IMR-90 (cell line): ENCODE results near the gene NPHP4.

Experiments
- POLR2A ChIP-seq: IDR thresholded peaks from 2 replicates; pipeline ENCODE4 v1.6.1; 2012; ENCODE audit warnings: mild to moderate bottlenecking, low read depth, low read length
- TF ChIP-seq, protein P1 (sequence below): conservative IDR thresholded peaks from 2 replicates; pipeline ENCODE4 v1.5.1; 2012; ENCODE audit warnings: mild to moderate bottlenecking, low read depth, low read length, improper control_type of control experiment

DNA sequence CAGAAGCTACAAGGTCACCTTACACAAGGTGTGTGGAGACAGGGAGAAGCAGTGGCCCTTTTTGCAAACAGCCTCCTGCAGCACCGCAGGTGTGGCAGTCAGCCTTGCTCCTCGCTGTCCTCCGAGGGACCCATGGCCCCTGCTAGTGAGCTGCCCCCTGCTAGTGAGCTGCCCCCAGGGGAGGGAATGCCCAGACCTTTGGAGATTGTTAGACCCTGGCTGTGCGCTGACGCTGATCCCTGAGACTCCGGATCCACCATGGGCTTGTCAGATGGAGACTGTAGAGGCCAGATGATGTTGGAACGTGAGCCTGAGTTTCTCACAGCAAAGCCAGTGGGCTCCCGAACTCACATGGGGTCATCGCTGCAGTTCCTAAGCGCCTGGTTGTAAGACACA is 172.2 kb downstream of the NPHP4 start:
- TF ChIP-seq POLR2A: no peak
- TF ChIP-seq, protein P1, sequence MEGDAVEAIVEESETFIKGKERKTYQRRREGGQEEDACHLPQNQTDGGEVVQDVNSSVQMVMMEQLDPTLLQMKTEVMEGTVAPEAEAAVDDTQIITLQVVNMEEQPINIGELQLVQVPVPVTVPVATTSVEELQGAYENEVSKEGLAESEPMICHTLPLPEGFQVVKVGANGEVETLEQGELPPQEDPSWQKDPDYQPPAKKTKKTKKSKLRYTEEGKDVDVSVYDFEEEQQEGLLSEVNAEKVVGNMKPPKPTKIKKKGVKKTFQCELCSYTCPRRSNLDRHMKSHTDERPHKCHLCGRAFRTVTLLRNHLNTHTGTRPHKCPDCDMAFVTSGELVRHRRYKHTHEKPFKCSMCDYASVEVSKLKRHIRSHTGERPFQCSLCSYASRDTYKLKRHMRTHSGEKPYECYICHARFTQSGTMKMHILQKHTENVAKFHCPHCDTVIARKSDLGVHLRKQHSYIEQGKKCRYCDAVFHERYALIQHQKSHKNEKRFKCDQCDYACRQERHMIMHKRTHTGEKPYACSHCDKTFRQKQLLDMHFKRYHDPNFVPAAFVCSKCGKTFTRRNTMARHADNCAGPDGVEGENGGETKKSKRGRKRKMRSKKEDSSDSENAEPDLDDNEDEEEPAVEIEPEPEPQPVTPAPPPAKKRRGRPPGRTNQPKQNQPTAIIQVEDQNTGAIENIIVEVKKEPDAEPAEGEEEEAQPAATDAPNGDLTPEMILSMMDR: no peak
